ENCODE data around the gene ATP6V0A4.

DNA sequence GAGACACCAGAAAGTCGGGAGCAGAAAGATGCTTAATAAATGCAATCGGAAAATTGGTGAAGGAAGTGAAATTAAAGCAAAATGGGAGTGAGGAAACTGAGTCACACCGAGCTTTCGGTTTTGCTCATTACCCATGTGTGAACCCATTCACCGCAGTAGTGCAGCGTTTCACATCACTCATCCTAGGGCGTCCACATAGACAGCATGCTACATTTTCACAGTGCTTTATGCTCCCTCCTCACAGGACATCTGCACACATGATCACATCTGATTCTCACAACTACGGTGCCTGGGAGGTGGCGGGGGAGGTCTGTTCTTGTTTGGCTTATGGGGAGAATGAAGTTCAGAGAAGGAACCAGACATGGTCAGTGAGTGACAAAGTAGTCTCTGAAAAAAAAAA is 36.6 kb upstream of the ATP6V0A4 start:
- TF ChIP-seq POLR2A (IDR thresholded peaks at IDR 0.05; ENCODE audit: low read depth): no peak
- TF ChIP-seq, protein P1, sequence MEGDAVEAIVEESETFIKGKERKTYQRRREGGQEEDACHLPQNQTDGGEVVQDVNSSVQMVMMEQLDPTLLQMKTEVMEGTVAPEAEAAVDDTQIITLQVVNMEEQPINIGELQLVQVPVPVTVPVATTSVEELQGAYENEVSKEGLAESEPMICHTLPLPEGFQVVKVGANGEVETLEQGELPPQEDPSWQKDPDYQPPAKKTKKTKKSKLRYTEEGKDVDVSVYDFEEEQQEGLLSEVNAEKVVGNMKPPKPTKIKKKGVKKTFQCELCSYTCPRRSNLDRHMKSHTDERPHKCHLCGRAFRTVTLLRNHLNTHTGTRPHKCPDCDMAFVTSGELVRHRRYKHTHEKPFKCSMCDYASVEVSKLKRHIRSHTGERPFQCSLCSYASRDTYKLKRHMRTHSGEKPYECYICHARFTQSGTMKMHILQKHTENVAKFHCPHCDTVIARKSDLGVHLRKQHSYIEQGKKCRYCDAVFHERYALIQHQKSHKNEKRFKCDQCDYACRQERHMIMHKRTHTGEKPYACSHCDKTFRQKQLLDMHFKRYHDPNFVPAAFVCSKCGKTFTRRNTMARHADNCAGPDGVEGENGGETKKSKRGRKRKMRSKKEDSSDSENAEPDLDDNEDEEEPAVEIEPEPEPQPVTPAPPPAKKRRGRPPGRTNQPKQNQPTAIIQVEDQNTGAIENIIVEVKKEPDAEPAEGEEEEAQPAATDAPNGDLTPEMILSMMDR (IDR thresholded peaks at IDR 0.05): no peak

Data from esophagus muscularis mucosa (tissue), 3 donors.